Mucosa of descending colon (tissue), 3 donors: ENCODE data around the gene TMEM171. TPM values are rescaled to one million over a fixed set of nuclear protein-coding genes. Genes with fewer than 3 reads are reported as not detected.

Source experiments
- ATAC-seq: fragments of 200-7000 bp; cut with Tn5 transposase; one replicate; pipeline ENCODE4 v1.9.1; 2020; ENCODE audit warnings: mild to moderate bottlenecking, moderate library complexity
- DNase-seq, 3 donors: peaks; one replicate each; pipeline ENCODE4 v3.0.0-alpha.2; 2020
- H3K36me3 ChIP-seq: fragments of 200-600 bp; one replicate; pipeline ENCODE4 v1.8.0; 2021; ENCODE audit warnings: low read depth, mild to moderate bottlenecking
- H3K4me1 ChIP-seq: fragments of 200-600 bp; one replicate; pipeline ENCODE4 v1.8.0; 2021; ENCODE audit warnings: low read depth, mild to moderate bottlenecking
- H3K4me3 ChIP-seq: fragments of 200-600 bp; one replicate; pipeline ENCODE4 v1.8.0; 2021; ENCODE audit warnings: mild to moderate bottlenecking
- H3K9me3 ChIP-seq: fragments of 200-600 bp; one replicate; pipeline ENCODE4 v1.8.0; 2021; ENCODE audit warnings: mild to moderate bottlenecking
- CTCF ChIP-seq: fragments of 200-600 bp; IDR thresholded peaks from one replicate; pipeline ENCODE4 v1.8.0; 2022; ENCODE audit warnings: antibody characterized with exemption, mild to moderate bottlenecking
- intact Hi-C, 2 donors: fragments of 100-400 bp; cut with DNase I in 1 of 2; cut with micrococcal nuclease in 1 of 2; formaldehyde crosslinking; loops; one replicate each; pipeline versions ENCODE4 v1.11.0 to v1.11.1; 2022; cut with DNase I, micrococcal nuclease
- total RNA-seq, 3 donors: library from RNA; stranded (reverse); fragmentation: NEBNext Ultra II Directional in 2 of 3; extraction: Animal tissue kit (Norgen Biotek cat#: 25700) in 2 of 3; gene quantifications; one replicate each; pipeline versions ENCODE4 v1.2.1 to v1.2.4, GENCODE V29; 2021 to 2023
- donor health status: DM: no; HTN: no; CAD: no; lungs with moderate emphysema.
- donor health status: DM: no; HTN: no; CAD: no.
- donor health status: DM: no; HTN: yes; CAD: no.

TMEM171 gene
- total RNA-seq, 3 donors from 2014 or later, result 34.5 to 101 (median 70.9) TPM

- DNase-seq, result no peak
- intact Hi-C loops, result no loop called here
- peak; percentile 53 for ATAC-seq
- H3K9me3 ChIP-seq, result no peaks in the 10 kb centered on the region
- no peak overlapping the region for H3K4me3 ChIP-seq
- peaks cover 45% of the 10 kb centered on the region for H3K4me1 ChIP-seq
- no peaks in the 10 kb centered on the region for H3K36me3 ChIP-seq
- no peak for TF ChIP-seq CTCF
Measured at GRCh38 chr5:73129143-73129542, 8.8 kb downstream of the TMEM171 start.

DNA sequence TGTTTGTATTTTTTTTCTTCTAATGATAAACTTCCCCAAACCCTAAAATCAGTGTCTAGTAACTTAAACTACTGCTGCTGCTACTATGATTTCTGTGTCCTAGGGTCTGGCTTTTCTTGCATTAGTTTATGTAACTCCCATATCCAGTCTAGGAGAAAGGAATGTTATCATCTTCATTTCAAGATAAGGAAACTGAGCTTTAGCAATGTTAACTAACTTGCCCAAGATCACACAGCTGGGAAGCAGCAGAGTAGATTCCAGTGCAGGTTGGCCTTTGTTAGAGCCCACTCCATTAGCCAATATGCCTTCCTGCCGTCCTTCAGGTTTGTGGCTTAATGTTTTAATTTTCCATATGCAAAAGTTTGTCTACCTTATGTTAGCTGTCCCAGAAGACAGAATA lies 10.4 kb downstream of the TMEM171 start:
- intact Hi-C loops, result no loop called here
- DNase-seq (no peak), ATAC-seq (no peak)
- Histone ChIP-seq H3K4me3 (no peak overlapping the region), H3K36me3 (no peaks in the 10 kb centered on the region), H3K9me3 (no peaks in the 10 kb centered on the region), H3K4me1 (peaks cover 33% of the 10 kb centered on the region)
- TF ChIP-seq CTCF, result no peak

DNA sequence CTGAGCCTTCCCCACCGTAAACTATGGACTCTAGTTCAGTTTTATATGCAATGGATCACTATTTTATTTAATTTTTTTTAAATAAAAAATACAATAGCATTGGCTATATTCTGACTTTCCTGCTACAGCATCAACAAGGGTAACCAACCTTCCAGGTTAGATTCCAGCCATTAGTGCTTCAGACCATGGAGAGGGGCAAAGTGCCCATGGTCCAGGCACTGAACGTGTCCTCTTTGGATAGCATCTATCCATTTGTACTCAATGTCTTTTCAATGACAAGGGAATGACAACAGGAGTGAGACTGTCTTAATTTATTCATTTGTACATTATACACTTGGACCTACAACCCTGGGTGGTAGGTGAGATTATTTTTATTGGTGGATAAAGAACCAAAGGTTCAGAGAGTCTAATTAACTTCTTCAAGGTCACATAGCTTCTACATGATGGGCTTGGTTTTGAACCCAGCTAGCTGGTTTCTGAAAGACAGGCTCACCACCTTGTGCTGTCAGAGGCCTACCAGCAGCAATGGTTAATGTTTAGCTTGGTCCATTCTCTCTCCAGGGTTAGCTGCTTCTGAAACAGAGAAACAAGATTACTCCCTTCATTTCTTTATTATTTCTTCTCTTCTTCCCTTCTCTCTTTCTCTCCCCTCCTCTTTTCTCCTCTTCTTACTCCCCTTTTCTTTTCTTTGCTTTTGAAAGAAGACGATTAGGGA lies 11.5 kb downstream of the TMEM171 start:
- Histone ChIP-seq H3K36me3 (no peaks in the 10 kb centered on the region), H3K4me1 (peaks cover 29% of the 10 kb centered on the region), H3K9me3 (no peaks in the 10 kb centered on the region), H3K4me3 (no peak overlapping the region)
- intact Hi-C loops, result no loop called here
- no peak for DNase-seq
- ATAC-seq, result peak; percentile 62
- no peak for TF ChIP-seq CTCF

DNA sequence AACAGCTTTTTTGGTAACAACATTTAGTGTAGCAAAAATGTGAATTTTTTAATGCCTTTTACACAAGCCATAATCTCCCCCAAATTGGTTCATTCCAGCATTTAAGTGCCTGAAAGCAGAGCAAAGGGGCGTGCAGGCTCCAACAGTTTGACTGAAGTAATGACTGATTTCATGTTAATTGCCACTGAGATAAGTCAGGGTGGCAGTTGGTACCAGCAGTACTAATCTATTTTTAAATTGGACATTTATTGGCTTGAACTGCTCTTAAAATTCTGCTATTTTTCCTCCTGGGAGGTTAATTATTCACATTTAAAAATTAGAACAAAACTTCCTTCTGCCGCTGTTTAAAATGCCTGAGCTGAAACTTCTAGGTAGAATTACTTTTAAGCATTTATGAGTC lies 12.4 kb downstream of the TMEM171 start:
- ATAC-seq (peak; percentile 7), DNase-seq (no peak)
- intact Hi-C loops, result no loop called here
- H3K4me3 ChIP-seq, result no peak overlapping the region
- peaks cover 29% of the 10 kb centered on the region for H3K4me1 ChIP-seq
- no peaks in the 10 kb centered on the region for H3K36me3 ChIP-seq
- no peaks in the 10 kb centered on the region for H3K9me3 ChIP-seq
- TF ChIP-seq CTCF, result no peak

DNA sequence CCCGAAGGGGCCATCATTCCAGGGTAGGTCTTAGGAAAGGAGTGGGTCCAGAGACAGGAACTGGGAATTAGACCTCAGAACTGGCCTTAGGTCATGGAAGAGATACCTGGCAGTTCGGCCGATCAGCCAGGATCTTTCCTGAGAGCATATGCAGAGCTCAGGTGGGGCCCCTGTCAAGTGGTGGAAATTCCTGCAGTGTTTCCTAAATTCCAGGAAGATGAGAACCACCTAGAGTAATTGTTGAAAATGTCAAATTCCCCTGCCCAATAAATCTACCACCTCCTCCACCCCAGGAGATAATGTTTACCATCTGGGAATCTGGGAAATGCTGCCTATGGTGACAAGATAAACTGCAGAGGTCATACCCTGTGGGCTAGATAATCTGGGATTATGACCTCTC lies 14.6 kb downstream of the TMEM171 start:
- H3K36me3 ChIP-seq, result no peaks in the 10 kb centered on the region
- no peak for TF ChIP-seq CTCF
- H3K9me3 ChIP-seq, result no peaks in the 10 kb centered on the region
- H3K4me3 ChIP-seq, result no peak overlapping the region
- intact Hi-C loops, result no loop called here
- H3K4me1 ChIP-seq, result peaks cover 27% of the 10 kb centered on the region
- ATAC-seq (no peak), DNase-seq (no peak)
